Measurements from ENCODE around the gene HLA-DQA1. TPM values are rescaled to one million over a fixed set of nuclear protein-coding genes. Genes with fewer than 3 reads are reported as not detected.
"Not testable (repeated sequence)": the region's sequence is repeated elsewhere in the genome, so short reads cannot be mapped to it uniquely, and the experiment has no call there.

Gene HLA-DQA1
- total RNA-seq, 1 donor from 2014 or later, result 7.4 TPM

- DNase-seq (ENCODE audit: extremely low spot score in 2 of 2), result no peak
- TF ChIP-seq CTCF (IDR thresholded peaks at IDR 0.05), result no peak
- no peak for TF ChIP-seq POLR2AphosphoS5 (IDR thresholded peaks at IDR 0.05; ENCODE audit: insufficient read depth in 1 of 2, low read depth in 1 of 2)
- no peak for TF ChIP-seq POLR2A (IDR thresholded peaks at IDR 0.05)
- no peaks in the 10 kb centered on the region for H3K4me1 ChIP-seq
- no peak overlapping the region for H3K4me3 ChIP-seq
- H3K27ac ChIP-seq, result no peak overlapping the region
- no peaks in the 10 kb centered on the region for H3K9me3 ChIP-seq
- H3K36me3 ChIP-seq, result no peaks in the 10 kb centered on the region
- intact Hi-C loops (cut with DNase I), result no loop called here
- H3K27me3 ChIP-seq, result no peaks in the 10 kb centered on the region
Observed at GRCh38 chr6:32641122-32641521, 3.9 kb downstream of the HLA-DQA1 start.

GRCh38 chr6:32641785-32642719 lies 4.8 kb downstream of the HLA-DQA1 start:
- H3K9me3 ChIP-seq; intact Hi-C loops (cut with DNase I): not testable (repeated sequence)

GRCh38 chr6:32642720-32643106 lies 5.5 kb downstream of the HLA-DQA1 start:
- Histone ChIP-seq H3K4me3 (no peak overlapping the region), H3K9me3 (no peaks in the 10 kb centered on the region), H3K36me3 (no peaks in the 10 kb centered on the region), H3K4me1 (no peaks in the 10 kb centered on the region), H3K27ac (no peak overlapping the region), H3K27me3 (no peaks in the 10 kb centered on the region)
- DNase-seq (ENCODE audit: extremely low spot score in 2 of 2), result no peak
- TF ChIP-seq POLR2AphosphoS5 (IDR thresholded peaks at IDR 0.05; ENCODE audit: insufficient read depth in 1 of 2, low read depth in 1 of 2), result no peak
- no peak for TF ChIP-seq POLR2A (IDR thresholded peaks at IDR 0.05)
- TF ChIP-seq CTCF (IDR thresholded peaks at IDR 0.05), result no peak
- intact Hi-C loops (cut with DNase I), result no loop called here

More at GRCh38 chr6:32641785-32642719, 4.8 kb downstream of the HLA-DQA1 start:
- not testable (repeated sequence) for H3K27ac ChIP-seq; H3K36me3 ChIP-seq; DNase-seq (ENCODE audit: extremely low spot score in 2 of 2); H3K4me1 ChIP-seq; H3K27me3 ChIP-seq; H3K4me3 ChIP-seq

- Histone ChIP-seq H3K4me3 (no peak overlapping the region), H3K27ac (no peak overlapping the region), H3K4me1 (no peaks in the 10 kb centered on the region), H3K36me3 (no peaks in the 10 kb centered on the region), H3K9me3 (no peaks in the 10 kb centered on the region), H3K27me3 (no peaks in the 10 kb centered on the region)
- intact Hi-C loops (cut with DNase I), result no loop called here
- TF ChIP-seq POLR2AphosphoS5 (IDR thresholded peaks at IDR 0.05; ENCODE audit: insufficient read depth in 1 of 2, low read depth in 1 of 2) (no peak), CTCF (IDR thresholded peaks at IDR 0.05) (no peak), POLR2A (IDR thresholded peaks at IDR 0.05) (no peak)
- no peak for DNase-seq (ENCODE audit: extremely low spot score in 2 of 2)
Observed at GRCh38 chr6:32643904-32644303, 6.7 kb downstream of the HLA-DQA1 start.

GRCh38 chr6:32645047-32645703 lies 8.0 kb downstream of the HLA-DQA1 start:
- Histone ChIP-seq H3K4me3 (no peak overlapping the region), H3K36me3 (no peaks in the 10 kb centered on the region), H3K27me3 (no peaks in the 10 kb centered on the region), H3K27ac (no peak overlapping the region), H3K9me3 (no peaks in the 10 kb centered on the region), H3K4me1 (no peaks in the 10 kb centered on the region)
- intact Hi-C loops (cut with DNase I), result no loop called here
- TF ChIP-seq POLR2A (IDR thresholded peaks at IDR 0.05) (no peak), POLR2AphosphoS5 (IDR thresholded peaks at IDR 0.05; ENCODE audit: insufficient read depth in 1 of 2, low read depth in 1 of 2) (no peak), CTCF (IDR thresholded peaks at IDR 0.05) (no peak)
- DNase-seq (ENCODE audit: extremely low spot score in 2 of 2), result no peak
